GM12801 (cell line): ENCODE results near the gene CRACR2A.

ENCODE experiments used
- CTCF ChIP-seq: IDR thresholded peaks from one replicate; pipeline ENCODE4 v1.5.1; 2011; ENCODE audit warnings: control low read depth; ENCODE audit not compliant: insufficient read length; ENCODE audit errors: extremely low read depth

CRACR2A gene

GRCh38 chr12:3646561-3647241, 106.2 kb downstream of the CRACR2A start:
- TF ChIP-seq CTCF: no peak

GRCh38 chr12:3645091-3645490, 107.8 kb downstream of the CRACR2A start:
- no peak for TF ChIP-seq CTCF

GRCh38 chr12:3644104-3644503, 108.8 kb downstream of the CRACR2A start:
- TF ChIP-seq CTCF: no peak

GRCh38 chr12:3641428-3642018, 111.4 kb downstream of the CRACR2A start:
- TF ChIP-seq CTCF: no peak

- TF ChIP-seq CTCF: no peak
These were observed 116.6 kb downstream of the CRACR2A start for GRCh38 chr12:3636328-3636727.

- TF ChIP-seq CTCF: no peak
These were observed 118.6 kb downstream of the CRACR2A start for GRCh38 chr12:3634348-3634747.

GRCh38 chr12:3633396-3633795, 119.5 kb downstream of the CRACR2A start:
- TF ChIP-seq CTCF: no peak
